Kidney tubule cell (primary cell): Measurements from ENCODE around the gene DNAJC27.

Source experiments
- DNase-seq: peaks from one replicate; pipeline ENCODE4 v3.0.0-alpha.2; 2018; ENCODE audit warnings: low spot score

Gene DNAJC27

DNA sequence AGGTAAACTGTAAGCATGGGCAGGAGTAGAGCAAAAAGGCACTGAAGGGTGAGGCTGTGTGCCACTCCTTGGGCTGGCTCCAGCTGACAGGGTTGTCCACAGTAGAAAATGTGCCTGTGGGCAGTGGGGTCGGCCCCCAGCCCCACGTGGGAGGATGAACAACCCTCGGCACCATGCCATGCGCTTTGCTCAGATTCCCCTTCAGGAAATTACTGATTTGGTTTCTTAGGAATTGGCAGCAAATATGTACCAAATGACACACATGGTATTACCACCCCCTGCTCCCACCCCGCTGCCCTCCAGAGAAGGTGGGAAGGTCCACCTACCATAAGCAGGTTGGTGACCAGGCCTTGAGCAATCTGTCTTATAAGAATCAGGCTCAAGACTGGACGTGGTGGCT is 65.3 kb downstream of the DNAJC27 start:
- no peak for DNase-seq

DNA sequence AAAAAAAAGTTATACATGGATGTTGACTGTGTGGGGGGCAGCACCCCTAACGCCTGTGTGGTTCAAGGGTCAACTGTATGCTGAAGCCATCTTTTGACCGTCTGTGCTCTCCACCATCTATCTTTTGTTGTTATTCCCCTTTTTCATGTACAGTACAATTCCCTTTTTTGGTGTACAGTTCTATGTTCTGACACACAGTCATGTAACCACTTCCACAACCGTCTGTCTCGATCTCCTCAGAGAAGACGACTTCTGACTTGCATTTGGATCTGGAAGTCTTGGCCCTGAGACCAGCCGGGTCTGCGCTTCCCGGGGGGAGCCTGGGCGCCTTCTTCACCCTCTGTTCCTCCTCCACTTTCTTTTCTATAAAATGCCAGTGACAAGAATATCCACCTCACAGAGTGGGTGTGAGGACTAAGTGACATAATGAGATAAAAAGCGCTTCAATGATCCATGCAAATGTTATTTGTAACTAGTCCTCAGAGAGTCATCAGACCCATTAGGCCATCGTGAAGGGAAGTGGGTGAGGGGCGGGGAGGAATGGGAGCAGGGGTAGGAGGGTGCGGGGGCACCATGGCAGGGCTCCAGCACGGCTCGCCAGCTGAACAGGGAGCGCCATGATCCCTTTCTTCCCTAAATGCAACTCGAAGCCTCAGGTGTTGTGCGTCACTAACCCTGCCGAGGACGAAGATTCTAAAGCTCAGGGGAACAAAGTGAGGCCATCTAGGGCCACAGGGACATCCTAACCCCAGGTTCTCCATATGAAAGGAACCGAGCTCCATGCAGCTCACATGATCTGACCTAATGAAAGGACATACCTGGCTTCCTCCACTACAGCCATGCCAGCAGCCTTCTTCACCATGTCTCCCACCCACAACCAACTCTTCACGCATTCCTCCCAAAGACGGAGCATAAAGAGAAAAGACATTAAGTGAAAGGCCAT is 68.3 kb downstream of the DNAJC27 start:
- DNase-seq, result no peak

DNA sequence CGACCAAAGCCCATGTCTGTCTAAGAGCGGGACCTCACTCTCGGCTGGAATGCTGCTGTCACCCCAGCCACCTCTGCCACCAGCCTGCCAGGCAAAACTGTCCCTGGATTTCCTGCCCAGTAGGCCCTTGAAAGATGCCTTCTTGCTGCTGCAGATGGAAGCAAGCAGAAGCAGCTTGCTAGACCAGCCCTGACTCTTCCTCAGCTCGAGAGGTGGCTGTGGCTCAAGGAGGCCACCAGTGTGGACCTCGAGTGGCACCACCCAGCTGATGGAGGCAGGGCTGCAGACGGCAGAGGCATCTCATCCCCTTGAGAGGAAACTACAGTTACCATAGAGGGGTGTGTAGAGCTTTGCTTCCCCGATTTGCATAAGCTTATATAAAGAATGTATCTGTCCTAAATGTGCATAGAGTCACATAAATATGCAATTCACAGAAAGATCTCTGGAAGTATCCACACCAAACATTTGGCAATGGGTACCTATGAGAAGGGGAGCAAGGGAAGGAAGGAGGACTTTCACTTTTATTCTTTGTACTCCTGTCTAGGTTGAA is 72.3 kb downstream of the DNAJC27 start:
- DNase-seq, result no peak

DNA sequence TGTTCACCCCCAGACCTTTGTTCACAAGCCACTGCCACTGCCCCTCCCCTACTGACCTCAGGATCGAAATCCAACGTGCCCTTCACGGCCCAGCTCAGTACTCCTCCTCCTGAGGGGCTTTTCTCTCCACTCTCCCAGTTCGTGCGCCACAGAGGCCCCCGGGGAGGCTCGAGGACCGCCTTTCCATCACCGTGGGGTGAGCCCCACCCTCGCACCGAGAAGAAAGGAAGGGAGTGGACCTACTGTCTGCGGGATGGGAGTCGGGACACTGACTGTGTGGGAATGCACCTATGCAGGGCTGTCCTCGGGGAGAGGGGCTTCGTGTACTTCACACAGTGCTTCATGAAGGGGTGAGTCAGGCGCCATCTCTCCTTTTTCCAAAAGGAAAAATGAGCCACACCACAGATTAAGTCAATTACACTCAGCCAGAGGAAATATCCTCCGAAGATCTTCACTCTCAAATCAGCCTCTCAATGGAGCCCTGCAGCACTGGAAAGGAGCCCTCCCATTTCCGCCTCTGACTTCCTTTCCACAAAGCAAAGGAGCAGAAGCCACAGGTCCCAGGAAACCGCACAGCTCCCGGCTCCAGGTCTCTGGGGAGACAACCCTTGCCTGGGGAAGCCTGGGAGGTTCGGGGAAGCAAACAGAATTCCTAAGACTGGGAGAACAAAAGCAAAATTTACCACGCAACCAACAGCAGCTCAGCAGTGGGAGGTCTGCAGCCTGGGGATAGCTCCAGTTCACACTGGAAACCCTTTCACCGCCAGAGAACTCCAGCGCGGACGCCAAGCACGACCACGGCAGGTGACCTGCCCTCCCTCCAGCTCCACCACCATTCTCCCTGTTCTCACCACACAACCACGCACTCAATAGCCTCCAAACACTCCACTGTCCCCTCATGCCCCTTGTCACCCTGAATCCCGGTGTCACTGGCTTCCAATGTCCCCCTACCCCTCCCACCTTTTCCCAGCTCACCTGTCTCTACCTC is 73.3 kb downstream of the DNAJC27 start:
- DNase-seq, result no peak

DNA sequence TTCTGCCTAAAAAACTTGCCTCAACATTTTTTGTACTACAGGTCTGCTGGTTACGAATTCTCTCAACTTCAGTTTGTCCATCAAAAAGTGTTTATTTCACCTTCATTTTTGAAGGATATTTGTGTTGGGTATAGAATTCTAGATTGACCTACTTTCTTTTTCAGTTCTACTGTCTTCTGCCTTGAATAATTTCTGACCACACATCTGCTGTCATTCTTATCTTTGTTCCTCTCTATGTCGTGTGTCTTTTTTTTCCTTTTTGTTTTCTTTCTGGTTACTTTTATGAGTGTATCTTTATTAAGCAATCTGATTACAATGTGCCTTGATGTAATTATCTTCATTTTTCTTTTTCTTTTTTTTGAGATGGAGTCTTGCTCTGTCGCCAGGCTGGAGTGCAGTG is 77.0 kb downstream of the DNAJC27 start:
- no peak for DNase-seq

DNA sequence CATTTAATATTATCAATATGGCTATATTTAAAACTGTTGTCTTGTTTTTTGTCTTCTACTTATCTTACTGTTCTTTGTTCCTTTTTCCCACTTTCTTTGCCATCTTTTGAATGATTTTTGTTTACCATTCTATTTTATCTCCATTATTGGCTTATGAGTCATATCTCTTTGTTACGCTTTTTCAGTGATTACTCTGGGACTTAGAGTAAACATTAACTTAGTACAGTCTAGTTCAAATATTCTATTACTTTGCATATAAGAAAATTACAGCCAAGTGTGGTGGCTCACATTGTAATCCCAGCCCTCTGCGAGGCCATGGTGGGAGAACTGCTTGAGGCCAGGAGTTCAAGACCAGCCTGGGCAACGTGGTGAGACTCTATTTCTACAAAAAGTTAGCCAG is 77.8 kb downstream of the DNAJC27 start:
- peak; percentile 25 for DNase-seq
